ENCODE data around the gene ITPR2. TPM values are rescaled to one million over a fixed set of nuclear protein-coding genes. Genes with fewer than 3 reads are reported as not detected.

ITPR2 gene
- total RNA-seq, 3 donors from 2014 or later (not counting 1 experiment from before 2014, with no cell fraction given), result 59.1 to 70.7 (median 68.2) TPM

DNA sequence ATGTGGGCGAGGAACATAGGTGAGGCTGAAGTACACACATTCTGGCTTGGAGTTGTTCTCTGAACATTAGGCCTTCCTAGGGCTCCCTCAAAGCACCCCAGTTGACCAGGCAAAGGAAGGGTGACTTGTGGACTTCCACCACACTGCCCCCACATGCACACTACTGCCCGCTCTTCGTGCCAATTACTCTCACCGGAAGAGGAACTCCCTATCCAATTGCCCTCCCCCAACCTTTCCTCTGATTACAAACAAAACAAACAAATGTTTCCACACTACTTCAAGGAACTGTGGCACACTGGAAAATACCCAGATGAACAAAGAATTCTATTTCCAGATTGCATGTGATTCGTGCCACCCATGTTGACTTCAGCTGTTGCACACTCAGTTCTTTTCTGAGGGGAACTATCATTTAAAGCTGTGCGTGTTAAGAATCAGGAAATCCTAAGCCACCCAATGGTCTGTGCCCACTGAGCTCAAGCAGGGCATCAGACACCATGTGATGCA lies 498.3 kb downstream of the ITPR2 start:
- Histone ChIP-seq H3K9me3 (ENCODE audit: control insufficient read depth, insufficient read depth, low read length) (peaks cover 12% of the 10 kb centered on the region), H3K4me3 (ENCODE audit: low read length) (no peak overlapping the region), H3K4me1 (ENCODE audit: control insufficient read depth, insufficient read depth, low read length) (no peaks in the 10 kb centered on the region), H3K27me3 (ENCODE audit: control insufficient read depth, insufficient read depth, low read length) (no peaks in the 10 kb centered on the region), H3K27ac (ENCODE audit: low read length) (no peak overlapping the region), H3K36me3 (ENCODE audit: control insufficient read depth, insufficient read depth, low read length) (peaks cover 5% of the 10 kb centered on the region)
- no peaks in the 10 kb centered on the region for H3K27me3 Mint-ChIP-seq (ENCODE audit: low read depth in 2 of 2)
- H3K4me3 Mint-ChIP-seq, result no peak overlapping the region
- TF ChIP-seq, protein P1, sequence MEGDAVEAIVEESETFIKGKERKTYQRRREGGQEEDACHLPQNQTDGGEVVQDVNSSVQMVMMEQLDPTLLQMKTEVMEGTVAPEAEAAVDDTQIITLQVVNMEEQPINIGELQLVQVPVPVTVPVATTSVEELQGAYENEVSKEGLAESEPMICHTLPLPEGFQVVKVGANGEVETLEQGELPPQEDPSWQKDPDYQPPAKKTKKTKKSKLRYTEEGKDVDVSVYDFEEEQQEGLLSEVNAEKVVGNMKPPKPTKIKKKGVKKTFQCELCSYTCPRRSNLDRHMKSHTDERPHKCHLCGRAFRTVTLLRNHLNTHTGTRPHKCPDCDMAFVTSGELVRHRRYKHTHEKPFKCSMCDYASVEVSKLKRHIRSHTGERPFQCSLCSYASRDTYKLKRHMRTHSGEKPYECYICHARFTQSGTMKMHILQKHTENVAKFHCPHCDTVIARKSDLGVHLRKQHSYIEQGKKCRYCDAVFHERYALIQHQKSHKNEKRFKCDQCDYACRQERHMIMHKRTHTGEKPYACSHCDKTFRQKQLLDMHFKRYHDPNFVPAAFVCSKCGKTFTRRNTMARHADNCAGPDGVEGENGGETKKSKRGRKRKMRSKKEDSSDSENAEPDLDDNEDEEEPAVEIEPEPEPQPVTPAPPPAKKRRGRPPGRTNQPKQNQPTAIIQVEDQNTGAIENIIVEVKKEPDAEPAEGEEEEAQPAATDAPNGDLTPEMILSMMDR (IDR thresholded peaks at IDR 0.05), result no peak
- peaks cover 2% of the 10 kb centered on the region in 2 donors for H3K9me3 Mint-ChIP-seq
- peaks cover 23% of the 10 kb centered on the region for H3K36me3 Mint-ChIP-seq
- ATAC-seq (no peak), DNase-seq (no peak)
- no peaks in the 10 kb centered on the region for H3K4me1 Mint-ChIP-seq
- intact Hi-C loops (cut with micrococcal nuclease), result no loop called here
- 93% methylated on average over 6 of the region's 6 CpGs for WGBS (ENCODE audit: insufficient coverage)
- no peak overlapping the region for H3K27ac Mint-ChIP-seq

DNA sequence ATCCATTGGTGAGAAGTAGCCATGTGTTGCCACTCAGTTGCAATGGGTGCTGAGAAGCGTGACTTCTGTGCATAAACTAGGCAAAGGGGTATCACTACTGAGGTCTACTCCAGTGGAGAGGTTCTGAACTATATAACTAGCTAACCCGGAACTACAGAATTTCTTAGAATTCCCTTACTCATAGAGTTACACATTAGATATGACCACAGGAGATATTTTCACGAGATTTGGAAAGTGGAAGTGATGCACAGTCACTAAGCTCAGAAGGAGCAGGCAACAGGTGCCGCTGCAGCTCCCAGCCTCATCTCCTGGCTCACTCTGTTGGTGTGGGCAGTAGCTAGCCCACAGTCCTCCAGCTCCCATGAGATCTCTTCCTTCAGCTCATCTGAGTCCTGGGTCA lies 501.0 kb downstream of the ITPR2 start:
- Mint-ChIP-seq H3K36me3 (peaks cover 6% of the 10 kb centered on the region), H3K4me1 (peaks cover 0 to 4% of the 10 kb centered on the region in 2 donors), H3K4me3 (no peak overlapping the region), H3K27ac (no peak overlapping the region), H3K27me3 (ENCODE audit: low read depth in 2 of 2) (peaks cover 3 to 4% of the 10 kb centered on the region in 2 donors), H3K9me3 (peaks cover 3 to 8% of the 10 kb centered on the region in 2 donors)
- Histone ChIP-seq H3K36me3 (ENCODE audit: control insufficient read depth, insufficient read depth, low read length) (no peaks in the 10 kb centered on the region), H3K4me1 (ENCODE audit: control insufficient read depth, insufficient read depth, low read length) (no peaks in the 10 kb centered on the region), H3K27ac (ENCODE audit: low read length) (no peak overlapping the region), H3K9me3 (ENCODE audit: control insufficient read depth, insufficient read depth, low read length) (peaks cover 12% of the 10 kb centered on the region), H3K4me3 (ENCODE audit: low read length) (no peak overlapping the region), H3K27me3 (ENCODE audit: control insufficient read depth, insufficient read depth, low read length) (no peaks in the 10 kb centered on the region)
- intact Hi-C loops (cut with micrococcal nuclease), result no loop called here
- DNase-seq, result no peak
- TF ChIP-seq, protein P1 (IDR thresholded peaks at IDR 0.05), result no peak
- ATAC-seq, result peak in 1 of 3 donors; percentile 78
- WGBS (ENCODE audit: insufficient coverage), result 89% methylated on average over 3 of the region's 4 CpGs

DNA sequence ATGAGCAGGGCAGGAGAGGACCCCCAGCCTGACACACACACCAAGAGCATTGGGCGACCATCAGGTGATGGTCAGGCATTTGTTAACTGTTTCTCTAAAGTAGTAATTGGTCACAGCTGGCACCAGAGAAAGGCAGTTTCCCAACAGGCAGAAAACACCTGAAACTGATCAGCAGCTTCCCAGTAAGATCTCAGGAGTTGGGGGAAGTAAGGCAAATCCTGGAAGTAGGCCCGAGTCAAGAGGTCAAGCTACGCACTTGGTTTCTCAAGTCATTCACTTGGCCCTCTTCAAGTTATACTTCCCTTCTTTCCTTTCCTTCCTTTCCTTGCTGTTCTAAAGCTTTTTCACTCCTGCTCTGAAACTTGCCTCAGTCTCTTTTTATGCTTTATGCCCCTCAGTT lies 501.9 kb downstream of the ITPR2 start:
- H3K9me3 Mint-ChIP-seq, result peaks cover 3 to 8% of the 10 kb centered on the region in 2 donors
- H3K4me3 ChIP-seq (ENCODE audit: low read length), result no peak overlapping the region
- peaks cover 12% of the 10 kb centered on the region for H3K9me3 ChIP-seq (ENCODE audit: control insufficient read depth, insufficient read depth, low read length)
- no peaks in the 10 kb centered on the region for H3K36me3 ChIP-seq (ENCODE audit: control insufficient read depth, insufficient read depth, low read length)
- H3K4me1 ChIP-seq (ENCODE audit: control insufficient read depth, insufficient read depth, low read length), result no peaks in the 10 kb centered on the region
- no peak for DNase-seq
- ATAC-seq, result no peak
- no peaks in the 10 kb centered on the region for H3K27me3 ChIP-seq (ENCODE audit: control insufficient read depth, insufficient read depth, low read length)
- no peak overlapping the region for H3K4me3 Mint-ChIP-seq
- no peak overlapping the region for H3K27ac ChIP-seq (ENCODE audit: low read length)
- H3K4me1 Mint-ChIP-seq, result peaks cover 0 to 4% of the 10 kb centered on the region in 2 donors
- 85% methylated on average over 3 of the region's 3 CpGs for WGBS (ENCODE audit: insufficient coverage)
- H3K27me3 Mint-ChIP-seq (ENCODE audit: low read depth in 2 of 2), result peaks cover 5 to 6% of the 10 kb centered on the region in 2 donors
- TF ChIP-seq, protein P1 (IDR thresholded peaks at IDR 0.05), result no peak
- no peak overlapping the region for H3K27ac Mint-ChIP-seq
- H3K36me3 Mint-ChIP-seq, result peaks cover 6% of the 10 kb centered on the region
- intact Hi-C loops (cut with micrococcal nuclease), result no loop called here
